Body of pancreas (tissue), 4 donors: ENCODE data around the gene CXCR4. TPM values are rescaled to one million over a fixed set of nuclear protein-coding genes. Genes with fewer than 3 reads are reported as not detected.

Experiments used
- ATAC-seq: fragments of 150-250 bp; one replicate; pipeline ENCODE4 v1.9.1; 2016
- DNase-seq, 4 donors: peaks; one replicate each; pipeline ENCODE4 v3.0.0-alpha.2; 2019
- H3K27ac ChIP-seq, 4 donors: fragments of 200-600 bp; sonication (generic); 1 replicate in 3 of 4; 2 replicates in 1 of 4; pipeline versions ENCODE4 v1.5.1 to v1.6.1; 2016 to 2019; ENCODE audit warnings: mild to moderate bottlenecking in 1 of 4, mixed read lengths in 1 of 4, moderate library complexity in 1 of 4
- H3K27me3 ChIP-seq, 2 donors: fragments of 200-600 bp; sonication (generic); one replicate each; pipeline ENCODE4 v1.6.0; 2016; ENCODE audit warnings: mild to moderate bottlenecking in 1 of 2
- H3K36me3 ChIP-seq, 2 donors: fragments of 200-600 bp; sonication (generic); replicated peaks in 1 of 2; 2 replicates each; pipeline ENCODE4 v1.5.1; 2016; ENCODE audit warnings: low read depth in 2 of 2; ENCODE audit not compliant: insufficient read depth in 1 of 2
- H3K4me1 ChIP-seq: fragments of 200-600 bp; sonication (generic); one replicate; pipeline ENCODE4 v1.6.0; 2016
- H3K4me3 ChIP-seq, 2 donors: fragments of 200-600 bp; sonication (generic); 1 replicate in 1 of 2; 2 replicates in 1 of 2; pipeline ENCODE4 v1.5.1; 2016 to 2019
- H3K9me3 ChIP-seq, 3 donors: fragments of 200-600 bp; sonication (generic); 1 replicate in 2 of 3; 2 replicates in 1 of 3; pipeline ENCODE4 v1.5.1; 2016
- CTCF ChIP-seq, 7 experiments: fragments of 450-650 bp in 4 of 7; fragments of 200-600 bp in 3 of 7; sonication (generic) in 3 of 7; IDR thresholded peaks; one replicate each; pipeline ENCODE4 v1.5.1; 2016 to 2019; ENCODE audit warnings: antibody characterized with exemption in 7 of 7
- POLR2A ChIP-seq, 3 donors: fragments of 450-650 bp; IDR thresholded peaks; one replicate each; pipeline ENCODE4 v1.6.1; 2016; ENCODE audit warnings: antibody characterized with exemption in 3 of 3, mild to moderate bottlenecking in 2 of 3
- WGBS, 2 donors: methylation state at CpG; one replicate each; pipeline ENCODE4 v1.1.5; 2017; 5-methylcytosine and 5-hydroxymethylcytosine counted together
- intact Hi-C: fragments of 100-400 bp; cut with DNase I; formaldehyde crosslinking; loops from one replicate; pipeline ENCODE4 v1.15.1; 2023
- total RNA-seq, 2 donors: library from RNA; depleted of rRNA; stranded (reverse); fragments of >200 nt; gene quantifications; one replicate each; pipeline ENCODE4 v1.1.0, GENCODE V29; 2016

The CXCR4 gene
- total RNA-seq, 2 donors from 2014 or later, result 0.33 to 10.6 TPM

GRCh38 chr2:136111711-136112110 lies 6.2 kb downstream of the CXCR4 start:
- Histone ChIP-seq H3K9me3 (no peaks in the 10 kb centered on the region), H3K27me3 (no peaks in the 10 kb centered on the region), H3K36me3 (no peaks in the 10 kb centered on the region), H3K4me3 (no peak overlapping the region), H3K27ac (no peak overlapping the region), H3K4me1 (peaks cover 6% of the 10 kb centered on the region)
- intact Hi-C loops, result no loop called here
- WGBS, 2 donors, result 61 to 63% methylated on average over 6 of the region's 6 CpGs
- DNase-seq (no peak), ATAC-seq (no peak)
- no peak for TF ChIP-seq POLR2A (IDR thresholded peaks at IDR 0.05)
- TF ChIP-seq CTCF (IDR thresholded peaks at IDR 0.05), result no peak

GRCh38 chr2:136110526-136110925 lies 7.4 kb downstream of the CXCR4 start:
- TF ChIP-seq POLR2A (IDR thresholded peaks at IDR 0.05), result no peak
- TF ChIP-seq CTCF (IDR thresholded peaks at IDR 0.05), result no peak
- Histone ChIP-seq H3K9me3 (no peaks in the 10 kb centered on the region), H3K36me3 (no peaks in the 10 kb centered on the region), H3K4me1 (no peaks in the 10 kb centered on the region), H3K27me3 (no peaks in the 10 kb centered on the region), H3K27ac (no peak overlapping the region), H3K4me3 (no peak overlapping the region)
- WGBS, 2 donors, result 21 to 40% methylated on average over 1 of the region's 1 CpG
- intact Hi-C loops, result no loop called here
- no peak for DNase-seq
- ATAC-seq, result no peak

- Histone ChIP-seq H3K4me3 (no peak overlapping the region), H3K27me3 (no peaks in the 10 kb centered on the region), H3K27ac (no peak overlapping the region), H3K36me3 (no peaks in the 10 kb centered on the region), H3K4me1 (no peaks in the 10 kb centered on the region), H3K9me3 (no peaks in the 10 kb centered on the region)
- ATAC-seq (no peak), DNase-seq (no peak)
- 54 to 59% methylated on average over 3 of the region's 3 CpGs for WGBS, 2 donors
- intact Hi-C loops, result no loop called here
- TF ChIP-seq POLR2A (IDR thresholded peaks at IDR 0.05), result no peak
These were observed 9.5 kb downstream of the CXCR4 start for GRCh38 chr2:136108463-136108862.

- no peaks in the 10 kb centered on the region for H3K27me3 ChIP-seq
- no peaks in the 10 kb centered on the region for H3K36me3 ChIP-seq
- 59 to 62% methylated on average over 6 of the region's 6 CpGs for WGBS, 2 donors
- H3K9me3 ChIP-seq, result no peaks in the 10 kb centered on the region
- H3K4me3 ChIP-seq, result no peak overlapping the region
- no peak for DNase-seq
- no peak for ATAC-seq
- H3K4me1 ChIP-seq, result no peaks in the 10 kb centered on the region
- TF ChIP-seq CTCF (IDR thresholded peaks at IDR 0.05) (no peak), POLR2A (IDR thresholded peaks at IDR 0.05) (no peak)
- intact Hi-C loops, result no loop called here
- no peak overlapping the region for H3K27ac ChIP-seq
These were observed 10.6 kb downstream of the CXCR4 start for GRCh38 chr2:136107051-136108033.

GRCh38 chr2:136106505-136106904 lies 11.4 kb downstream of the CXCR4 start:
- intact Hi-C loops, result no loop called here
- DNase-seq (no peak), ATAC-seq (no peak)
- TF ChIP-seq CTCF (IDR thresholded peaks at IDR 0.05) (no peak), POLR2A (IDR thresholded peaks at IDR 0.05) (no peak)
- Histone ChIP-seq H3K27ac (no peak overlapping the region), H3K4me1 (no peaks in the 10 kb centered on the region), H3K4me3 (no peak overlapping the region), H3K27me3 (no peaks in the 10 kb centered on the region), H3K9me3 (no peaks in the 10 kb centered on the region), H3K36me3 (no peaks in the 10 kb centered on the region)
- WGBS, 2 donors, result 57 to 77% methylated on average over 7 of the region's 7 CpGs
